SH-SY5Y (cell line): ENCODE data around the gene PIGO.

Source experiments
- GATA2 ChIP-seq: IDR thresholded peaks from 2 replicates; pipeline ENCODE4 v1.6.1; 2011; ENCODE audit warnings: mild to moderate bottlenecking, low read depth, low read length
- GATA3 ChIP-seq: IDR thresholded peaks from 2 replicates; pipeline ENCODE4 v1.6.1; 2011; ENCODE audit warnings: low read depth, mild to moderate bottlenecking, low read length, moderate library complexity

DNA sequence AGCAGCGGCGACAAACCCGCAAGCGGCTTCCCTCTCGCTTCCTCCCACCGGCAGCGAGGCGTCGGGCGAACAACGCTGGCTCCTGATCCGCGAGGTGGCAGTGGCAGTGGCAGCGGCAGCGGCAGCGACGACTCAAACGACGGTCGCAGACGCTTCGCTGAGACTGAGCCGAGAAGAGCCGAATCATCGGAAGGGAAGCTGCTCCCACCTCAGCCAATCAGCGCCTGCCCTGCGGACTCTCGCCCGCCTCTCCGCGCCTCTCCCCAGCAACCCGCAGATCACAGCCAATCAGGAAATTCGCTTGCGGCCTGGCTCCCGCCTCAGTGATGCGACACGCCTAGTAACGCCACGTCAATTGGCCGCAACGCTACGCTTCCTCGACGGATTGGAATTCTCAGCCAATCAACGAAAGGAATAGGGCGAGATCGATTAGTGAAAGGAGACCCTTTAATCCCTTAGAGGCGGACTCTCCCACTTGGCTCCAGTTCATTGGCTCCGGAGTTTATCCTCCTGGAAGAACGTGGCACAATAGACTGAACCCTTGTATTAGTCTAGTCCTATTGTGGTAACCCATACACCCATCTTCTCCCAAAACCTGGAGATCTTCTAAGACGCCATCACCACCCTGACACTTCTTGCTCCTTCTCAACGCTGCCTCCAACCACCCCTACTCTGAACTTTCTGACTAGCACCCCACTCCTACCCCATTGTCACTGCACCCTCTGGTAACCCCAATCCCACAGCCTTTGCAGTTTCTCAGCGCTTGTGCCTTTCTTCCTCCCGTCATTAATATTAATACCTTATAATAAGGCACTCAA is 23.7 kb downstream of the PIGO start, which contains the start of gene VCP:
- no peak for TF ChIP-seq GATA2
- no peak for TF ChIP-seq GATA3
